Liver (tissue), 3 donors: ENCODE measurements around the gene NFATC2.

Experiments
- CTCF ChIP-seq: fragments of 150-350 bp; IDR thresholded peaks from 2 replicates; pipeline ENCODE4 v1.5.1; 2017; ENCODE audit warnings: improper control_type of control experiment, low read depth, low read length; ENCODE audit not compliant: missing input control
- FOXA1 ChIP-seq: IDR thresholded peaks from 2 replicates; pipeline ENCODE4 v1.6.1; 2016; ENCODE audit warnings: antibody characterized with exemption
- FOXA2 ChIP-seq: IDR thresholded peaks from 2 replicates; pipeline ENCODE4 v1.6.1; 2016; ENCODE audit warnings: antibody characterized with exemption
- MAX ChIP-seq: IDR thresholded peaks from 2 replicates; pipeline ENCODE4 v1.6.1; 2016; ENCODE audit warnings: antibody characterized with exemption
- NR2F2 ChIP-seq: IDR thresholded peaks from 2 replicates; pipeline ENCODE4 v1.6.1; 2016; ENCODE audit warnings: antibody characterized with exemption
- SP1 ChIP-seq: IDR thresholded peaks from 2 replicates; pipeline ENCODE4 v1.6.1; 2018; ENCODE audit warnings: antibody characterized with exemption, mild to moderate bottlenecking
- TAF1 ChIP-seq: conservative IDR thresholded peaks from 2 replicates; pipeline ENCODE4 v1.6.1; 2016; ENCODE audit warnings: antibody characterized with exemption, mild to moderate bottlenecking
- ZBTB33 ChIP-seq: IDR thresholded peaks from 2 replicates; pipeline ENCODE4 v1.6.1; 2016; ENCODE audit warnings: antibody characterized with exemption
- donor health status: healthy.
- donor health status: healthy.

- TF ChIP-seq MAX (no peak), FOXA1 (no peak), CTCF (no peak), SP1 (no peak), ZBTB33 (no peak), FOXA2 (no peak), TAF1 (no peak), NR2F2 (no peak)
These were observed 155.9 kb downstream of the NFATC2 start for GRCh38 chr20:51386586-51386985.
